K562 (cell line): ENCODE results near the gene HDAC10. TPM values are rescaled to one million over a fixed set of nuclear protein-coding genes. Genes with fewer than 3 reads are reported as not detected.

Experiments
- GABPA ChIP-seq: fragments of 200-800 bp; sonication (Bioruptor generic); conservative IDR thresholded peaks from 2 replicates; pipeline ENCODE4 v1.6.1; 2016; ENCODE audit warnings: low read depth, missing genetic modification characterization, missing compliant biosample characterization
- HDAC8 ChIP-seq: fragments of 450-650 bp; IDR thresholded peaks from 2 replicates; pipeline ENCODE4 v1.6.1; 2016; ENCODE audit warnings: mild to moderate bottlenecking, missing genetic modification characterization, moderate library complexity, missing compliant biosample characterization
- L3MBTL2 ChIP-seq: fragments of 450-650 bp; IDR thresholded peaks from 2 replicates; pipeline ENCODE4 v1.6.1; 2016; ENCODE audit warnings: mild to moderate bottlenecking, moderate library complexity
- MAFF ChIP-seq: IDR thresholded peaks from 2 replicates; pipeline ENCODE4 v1.6.1; 2012; ENCODE audit warnings: low read length, improper control_type of control experiment
- PHF8 ChIP-seq: fragments of 200-600 bp; sonication (generic); IDR thresholded peaks from 2 replicates; pipeline ENCODE4 v1.6.1; 2012; ENCODE audit warnings: mixed run types, mild to moderate bottlenecking, inconsistent platforms, low read length, moderate library complexity, borderline replicate concordance
- SP2 ChIP-seq: IDR thresholded peaks from 2 replicates; pipeline ENCODE4 v1.6.1; 2011; ENCODE audit warnings: mild to moderate bottlenecking, low read depth, low read length, moderate library complexity; ENCODE audit not compliant: poor library complexity, severe bottlenecking; ENCODE audit errors: extremely low read depth
- polyA plus RNA-seq, 8 experiments: library from polyadenylated mRNA; depleted of rRNA in 4 of 8; stranded (reverse) in 5 of 8; unstranded in 3 of 8; fragments of >200 nt; fragmentation: Nextera tagmentation in 2 of 8; fragmentation: Illumina TruSeq in 1 of 8; extraction: Ambion mirVana in 2 of 8; extraction: Trizol in 1 of 8; gene quantifications; 2 replicates each; pipeline versions ENCODE4 v1.2.1 to v1.2.3, GENCODE V29; 2011 to 2014; ENCODE audit warnings: inconsistent platforms in 1 of 8, missing spikeins in 1 of 8
- total RNA-seq, 7 experiments: library from RNA; depleted of rRNA in 6 of 7; stranded (reverse); fragments of >200 nt in 6 of 7; fragmentation: Illumina TruSeq in 2 of 7; extraction: Trizol in 2 of 7; gene quantifications; 2 replicates each; pipeline versions ENCODE4 v1.2.1 to v1.2.3, GENCODE V29; 2011 to 2021; ENCODE audit warnings: low replicate concordance in 1 of 7
- TF ChIP-seq, protein P1 (sequence below): fragments of 450-650 bp; IDR thresholded peaks from 2 replicates; pipeline ENCODE4 v1.6.1; 2016
- TF ChIP-seq, protein P2 (sequence below): fragments of 200-400 bp; formaldehyde crosslinking; IDR thresholded peaks from 2 replicates; pipeline ENCODE4 v1.6.1; 2017; ENCODE audit warnings: mild to moderate bottlenecking, low read depth, low read length, moderate library complexity
- TF ChIP-seq, protein P3 (sequence below): sonication (generic); IDR thresholded peaks from 2 replicates; pipeline ENCODE4 v1.6.1; 2016
- TF ChIP-seq, protein P4 (sequence below): conservative IDR thresholded peaks from 2 replicates; pipeline ENCODE4 v1.6.1; 2011; ENCODE audit warnings: low read depth, mild to moderate bottlenecking, low read length; ENCODE audit not compliant: control insufficient read depth

The HDAC10 gene
- total and polyA plus RNA-seq, 9 of the 15 experiments (the other 6 are each of a cell fraction or from before 2014, with no cell fraction given) = 0.10 to 44.2 (median 6.5) TPM

DNA sequence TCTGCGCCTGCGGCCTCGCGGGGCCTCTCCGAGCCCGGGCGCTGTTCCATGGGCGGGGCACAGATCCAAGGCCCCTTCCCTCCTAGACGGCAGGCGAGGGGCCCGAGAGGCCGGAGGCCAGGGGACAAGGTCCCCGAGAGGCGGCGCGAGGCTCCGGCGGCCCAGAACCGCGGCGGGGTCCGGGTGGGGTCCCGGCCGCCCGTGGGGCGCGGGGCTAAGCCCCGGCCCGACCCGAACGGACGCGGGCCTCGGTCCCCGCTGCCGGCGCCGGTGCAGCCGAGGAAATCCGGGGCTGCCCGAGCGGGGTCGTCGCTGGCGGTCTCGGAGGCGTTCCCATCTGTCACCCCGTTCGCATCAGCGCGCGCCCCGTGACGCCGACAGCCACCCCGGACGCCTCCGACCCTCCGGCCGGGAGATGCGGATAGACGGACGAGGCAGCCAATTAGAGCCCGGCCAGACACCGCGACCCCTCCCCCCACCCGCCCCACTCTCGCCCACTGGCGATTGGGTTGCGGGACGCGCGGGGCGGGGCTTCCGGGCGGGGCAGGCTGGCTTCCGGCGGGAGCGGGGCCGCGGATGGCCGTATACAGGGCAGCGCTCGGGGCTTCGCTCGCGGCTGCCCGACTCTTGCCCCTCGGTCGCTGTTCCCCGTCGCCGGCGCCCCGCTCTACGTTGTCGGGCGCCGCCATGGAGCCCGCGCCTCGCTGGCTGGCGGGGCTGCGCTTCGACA, 50.4 kb downstream of the HDAC10 start, which contains the start of gene SELENOO (continued):
- TF ChIP-seq, protein P1, sequence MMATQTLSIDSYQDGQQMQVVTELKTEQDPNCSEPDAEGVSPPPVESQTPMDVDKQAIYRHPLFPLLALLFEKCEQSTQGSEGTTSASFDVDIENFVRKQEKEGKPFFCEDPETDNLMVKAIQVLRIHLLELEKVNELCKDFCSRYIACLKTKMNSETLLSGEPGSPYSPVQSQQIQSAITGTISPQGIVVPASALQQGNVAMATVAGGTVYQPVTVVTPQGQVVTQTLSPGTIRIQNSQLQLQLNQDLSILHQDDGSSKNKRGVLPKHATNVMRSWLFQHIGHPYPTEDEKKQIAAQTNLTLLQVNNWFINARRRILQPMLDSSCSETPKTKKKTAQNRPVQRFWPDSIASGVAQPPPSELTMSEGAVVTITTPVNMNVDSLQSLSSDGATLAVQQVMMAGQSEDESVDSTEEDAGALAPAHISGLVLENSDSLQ = peak; percentile 98
- TF ChIP-seq GABPA = peak; percentile 97
- peak; percentile 76; the same call in 1 of the 2 replicates for TF ChIP-seq PHF8
- TF ChIP-seq, protein P2, sequence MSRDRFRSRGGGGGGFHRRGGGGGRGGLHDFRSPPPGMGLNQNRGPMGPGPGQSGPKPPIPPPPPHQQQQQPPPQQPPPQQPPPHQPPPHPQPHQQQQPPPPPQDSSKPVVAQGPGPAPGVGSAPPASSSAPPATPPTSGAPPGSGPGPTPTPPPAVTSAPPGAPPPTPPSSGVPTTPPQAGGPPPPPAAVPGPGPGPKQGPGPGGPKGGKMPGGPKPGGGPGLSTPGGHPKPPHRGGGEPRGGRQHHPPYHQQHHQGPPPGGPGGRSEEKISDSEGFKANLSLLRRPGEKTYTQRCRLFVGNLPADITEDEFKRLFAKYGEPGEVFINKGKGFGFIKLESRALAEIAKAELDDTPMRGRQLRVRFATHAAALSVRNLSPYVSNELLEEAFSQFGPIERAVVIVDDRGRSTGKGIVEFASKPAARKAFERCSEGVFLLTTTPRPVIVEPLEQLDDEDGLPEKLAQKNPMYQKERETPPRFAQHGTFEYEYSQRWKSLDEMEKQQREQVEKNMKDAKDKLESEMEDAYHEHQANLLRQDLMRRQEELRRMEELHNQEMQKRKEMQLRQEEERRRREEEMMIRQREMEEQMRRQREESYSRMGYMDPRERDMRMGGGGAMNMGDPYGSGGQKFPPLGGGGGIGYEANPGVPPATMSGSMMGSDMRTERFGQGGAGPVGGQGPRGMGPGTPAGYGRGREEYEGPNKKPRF = no peak
- TF ChIP-seq HDAC8 (tag) = no peak
- no peak for TF ChIP-seq MAFF
- peak; percentile 75 for TF ChIP-seq SP2
- TF ChIP-seq L3MBTL2 = peak; percentile 75
- TF ChIP-seq, protein P3, sequence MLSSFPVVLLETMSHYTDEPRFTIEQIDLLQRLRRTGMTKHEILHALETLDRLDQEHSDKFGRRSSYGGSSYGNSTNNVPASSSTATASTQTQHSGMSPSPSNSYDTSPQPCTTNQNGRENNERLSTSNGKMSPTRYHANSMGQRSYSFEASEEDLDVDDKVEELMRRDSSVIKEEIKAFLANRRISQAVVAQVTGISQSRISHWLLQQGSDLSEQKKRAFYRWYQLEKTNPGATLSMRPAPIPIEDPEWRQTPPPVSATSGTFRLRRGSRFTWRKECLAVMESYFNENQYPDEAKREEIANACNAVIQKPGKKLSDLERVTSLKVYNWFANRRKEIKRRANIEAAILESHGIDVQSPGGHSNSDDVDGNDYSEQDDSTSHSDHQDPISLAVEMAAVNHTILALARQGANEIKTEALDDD = no peak
- TF ChIP-seq, protein P4, sequence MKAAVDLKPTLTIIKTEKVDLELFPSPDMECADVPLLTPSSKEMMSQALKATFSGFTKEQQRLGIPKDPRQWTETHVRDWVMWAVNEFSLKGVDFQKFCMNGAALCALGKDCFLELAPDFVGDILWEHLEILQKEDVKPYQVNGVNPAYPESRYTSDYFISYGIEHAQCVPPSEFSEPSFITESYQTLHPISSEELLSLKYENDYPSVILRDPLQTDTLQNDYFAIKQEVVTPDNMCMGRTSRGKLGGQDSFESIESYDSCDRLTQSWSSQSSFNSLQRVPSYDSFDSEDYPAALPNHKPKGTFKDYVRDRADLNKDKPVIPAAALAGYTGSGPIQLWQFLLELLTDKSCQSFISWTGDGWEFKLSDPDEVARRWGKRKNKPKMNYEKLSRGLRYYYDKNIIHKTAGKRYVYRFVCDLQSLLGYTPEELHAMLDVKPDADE = peak; percentile 8; the same call in 1 of the 2 replicates
